NCI-H526 treated with DMSO at 0.1 percent for 48 hours (cell line): ENCODE results near the gene SGTA.
A peak's percentile ranks its signal among the peaks of the same experiment; 100 is the strongest.
"Not testable (repeated sequence)": the region's sequence is repeated elsewhere in the genome, so short reads cannot be mapped to it uniquely, and the experiment has no call there.

ENCODE experiments used
- DNase-seq: peaks from one replicate; lab custom pipeline; 2025; lab: John Stamatoyannopoulos, UW

SGTA gene

GRCh38 chr19:2792666-2793065, 9.6 kb upstream of the SGTA start:
- not testable (repeated sequence) for DNase-seq

DNA sequence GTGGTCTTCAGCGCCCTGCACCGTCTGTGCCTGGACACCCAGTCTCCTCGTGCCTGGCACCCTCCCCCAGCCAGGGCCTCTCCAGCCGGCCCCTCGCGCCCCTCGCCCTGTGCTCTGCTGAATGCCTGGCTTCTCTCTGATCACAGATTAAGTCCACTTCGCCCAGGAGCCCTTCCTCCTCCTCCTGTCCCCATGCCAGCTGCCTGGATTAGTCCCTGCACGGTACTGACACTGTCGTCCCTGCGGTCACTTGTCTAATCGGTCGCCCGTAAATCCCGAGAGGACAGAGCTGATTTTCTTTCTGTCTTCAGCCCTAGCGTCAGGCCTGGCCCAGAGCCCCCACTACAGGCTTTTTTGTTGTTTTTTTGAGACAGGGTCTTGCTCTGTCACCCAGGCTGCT, 8.8 kb upstream of the SGTA start:
- no peak for DNase-seq

DNA sequence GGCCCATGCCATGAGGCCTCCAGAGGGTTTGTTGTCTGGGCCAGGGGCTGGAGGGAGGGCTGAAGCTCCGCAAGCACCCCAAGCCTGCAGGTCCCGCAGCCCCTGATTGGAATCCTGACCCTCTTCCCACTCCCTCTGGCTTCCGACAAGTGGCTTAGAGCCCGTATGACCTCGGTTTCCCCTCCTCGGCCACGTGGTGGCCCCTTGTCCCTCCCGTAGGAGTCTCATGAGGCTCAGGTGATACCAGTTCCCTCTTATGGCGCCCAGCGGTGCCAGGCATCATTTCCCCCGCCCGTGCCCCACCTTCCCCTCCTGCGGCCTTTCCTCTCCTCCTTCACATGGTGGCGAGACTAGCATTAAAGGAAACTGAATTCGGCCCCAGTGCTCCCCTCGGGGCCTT, 8.4 kb upstream of the SGTA start:
- no peak for DNase-seq

DNA sequence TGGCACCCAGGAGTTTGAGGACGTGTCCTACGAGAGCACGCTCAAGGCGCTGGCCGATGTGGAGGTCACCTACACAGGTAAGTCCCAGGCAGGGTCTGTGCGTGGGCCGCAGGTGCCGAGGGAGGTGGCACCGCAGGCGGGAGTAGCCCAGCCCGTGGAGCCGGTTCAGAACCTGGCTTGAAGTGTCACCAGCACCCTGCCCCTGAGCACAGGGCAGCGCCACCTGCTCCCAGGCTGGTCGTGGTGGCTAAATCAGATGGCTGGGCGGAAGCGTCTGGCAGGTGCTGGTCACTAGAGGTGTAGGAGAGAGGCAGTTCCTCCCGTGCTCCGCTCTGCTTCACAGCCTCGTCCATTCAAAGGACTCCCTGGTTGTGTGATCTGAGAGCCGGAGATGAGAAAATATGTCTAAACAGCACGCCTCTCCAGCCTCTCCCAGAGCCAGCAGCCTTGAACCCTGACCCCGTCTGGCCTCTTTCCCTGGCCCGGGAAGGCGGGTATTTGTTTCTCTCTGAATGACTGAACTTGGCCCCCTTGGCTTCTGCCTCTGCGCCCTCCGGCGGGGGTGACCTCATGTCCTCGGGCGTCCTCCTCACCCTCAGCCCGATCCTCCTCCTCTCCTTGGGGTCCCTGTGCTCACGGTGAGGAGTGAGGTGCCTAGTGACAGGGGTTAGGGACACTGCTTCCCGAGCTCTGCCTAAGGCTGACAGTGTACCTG, 7.6 kb upstream of the SGTA start:
- DNase-seq = no peak

- DNase-seq = no peak
These were observed 7.1 kb upstream of the SGTA start for GRCh38 chr19:2790194-2790556.

DNA sequence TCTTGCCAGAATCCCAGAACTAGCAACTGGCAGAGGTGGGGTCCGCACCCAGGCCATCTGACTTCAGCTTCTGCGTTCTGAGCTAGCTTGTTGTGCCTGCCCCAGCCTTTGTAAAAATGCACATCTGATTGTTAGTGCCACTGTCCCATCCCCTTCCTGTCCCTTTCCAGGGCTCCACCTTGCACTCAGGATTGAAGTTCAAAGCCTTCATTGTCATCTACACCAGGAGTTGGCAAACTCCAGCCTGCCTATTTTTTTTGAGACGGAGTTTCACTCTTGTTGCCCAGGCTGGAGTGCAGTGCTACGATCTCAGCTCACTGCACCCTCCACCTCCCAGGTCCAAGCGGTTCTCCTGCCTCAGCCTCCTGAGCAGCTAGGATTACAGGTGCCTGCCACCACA, 5.2 kb upstream of the SGTA start:
- no peak for DNase-seq

- DNase-seq = no peak
These were observed 4.0 kb upstream of the SGTA start for GRCh38 chr19:2787115-2787514.

- DNase-seq = peak; percentile 92
These were observed 2.3 kb upstream of the SGTA start, which contains the start of gene THOP1 for GRCh38 chr19:2785244-2785997. Gene THOP1 (plus strand): TSS chr19:2785503. CDS start chr19:2785663, 160 bp downstream.

DNA sequence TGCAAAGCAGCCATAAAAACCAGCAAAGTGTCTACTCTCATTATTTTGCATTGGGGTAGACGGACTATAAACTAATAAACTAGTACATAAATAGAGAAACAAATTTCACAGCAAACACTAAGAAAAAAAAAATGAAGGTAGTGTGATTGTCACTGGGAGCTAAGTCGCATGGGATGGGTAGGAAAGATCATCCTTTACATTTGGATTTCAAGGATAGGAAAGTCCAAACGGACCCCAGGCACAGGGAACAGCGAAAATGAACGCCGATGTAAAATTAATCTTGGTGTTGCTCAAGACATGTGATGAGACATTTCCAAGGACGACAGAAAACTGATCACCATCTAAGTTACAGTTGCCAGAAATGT, 690 bp upstream of the SGTA start:
- DNase-seq = no peak

DNA sequence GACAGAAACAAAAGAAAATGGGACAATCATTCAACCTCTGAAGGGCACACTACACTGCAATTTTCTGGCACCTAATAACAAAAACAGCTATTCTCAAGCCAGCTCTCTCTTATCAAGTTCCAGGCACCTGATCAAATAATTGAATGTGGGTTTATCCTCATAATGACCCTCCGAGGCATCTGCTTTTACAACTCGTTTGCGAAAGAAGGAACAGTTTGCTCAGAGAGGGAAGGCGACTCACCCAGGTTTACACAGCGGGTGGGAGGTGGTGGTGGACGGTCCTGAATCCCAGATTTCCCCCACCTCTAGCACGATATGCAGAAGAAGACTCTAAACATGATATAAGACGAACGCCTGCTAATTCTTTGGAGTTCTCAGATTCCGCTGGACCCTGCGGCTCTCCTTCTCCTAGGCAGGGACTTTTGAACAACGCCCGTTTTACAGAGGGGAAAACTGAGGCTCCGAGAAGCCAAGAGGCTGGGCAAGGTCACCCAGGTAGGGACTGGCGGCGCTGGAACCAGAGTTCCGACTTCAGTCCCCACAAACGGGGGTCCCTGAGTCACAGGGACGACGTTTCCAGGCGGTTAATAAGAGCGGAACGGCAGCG, 641 bp downstream of the SGTA start:
- no peak for DNase-seq

GRCh38 chr19:2780284-2780683, 2.8 kb downstream of the SGTA start:
- no peak for DNase-seq

DNA sequence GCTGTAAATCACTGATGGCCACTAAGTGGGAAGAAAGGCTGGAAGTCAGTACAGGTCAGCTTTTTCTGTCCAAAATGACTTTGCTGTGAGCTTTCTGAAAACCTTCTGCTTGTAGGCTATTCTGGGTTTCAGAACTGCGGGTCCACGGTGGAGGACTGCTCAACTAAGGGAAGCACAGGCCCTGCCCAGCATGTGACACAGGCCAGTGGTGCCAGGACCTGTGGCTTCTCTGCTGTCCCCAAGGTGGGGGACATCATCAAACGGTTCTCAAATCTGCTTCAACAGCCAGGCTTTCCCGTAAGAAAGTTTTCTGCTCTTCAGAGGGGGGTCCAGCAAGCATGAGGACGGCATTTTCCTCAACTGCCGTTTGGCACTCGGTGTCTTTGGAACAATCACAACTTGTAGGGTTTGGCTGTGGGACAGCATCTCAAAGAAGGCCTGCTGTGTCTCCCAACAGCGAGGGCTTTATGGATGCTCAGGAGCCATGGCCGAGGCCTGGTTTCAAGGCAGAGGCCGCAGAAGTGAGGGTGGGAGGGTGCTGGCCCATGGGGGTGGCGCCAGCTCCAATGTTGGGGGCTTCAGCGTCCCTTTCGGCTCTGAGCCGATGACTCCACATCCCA, 3.8 kb downstream of the SGTA start:
- DNase-seq = no peak

GRCh38 chr19:2777952-2778683, 5.0 kb downstream of the SGTA start:
- no peak for DNase-seq

DNA sequence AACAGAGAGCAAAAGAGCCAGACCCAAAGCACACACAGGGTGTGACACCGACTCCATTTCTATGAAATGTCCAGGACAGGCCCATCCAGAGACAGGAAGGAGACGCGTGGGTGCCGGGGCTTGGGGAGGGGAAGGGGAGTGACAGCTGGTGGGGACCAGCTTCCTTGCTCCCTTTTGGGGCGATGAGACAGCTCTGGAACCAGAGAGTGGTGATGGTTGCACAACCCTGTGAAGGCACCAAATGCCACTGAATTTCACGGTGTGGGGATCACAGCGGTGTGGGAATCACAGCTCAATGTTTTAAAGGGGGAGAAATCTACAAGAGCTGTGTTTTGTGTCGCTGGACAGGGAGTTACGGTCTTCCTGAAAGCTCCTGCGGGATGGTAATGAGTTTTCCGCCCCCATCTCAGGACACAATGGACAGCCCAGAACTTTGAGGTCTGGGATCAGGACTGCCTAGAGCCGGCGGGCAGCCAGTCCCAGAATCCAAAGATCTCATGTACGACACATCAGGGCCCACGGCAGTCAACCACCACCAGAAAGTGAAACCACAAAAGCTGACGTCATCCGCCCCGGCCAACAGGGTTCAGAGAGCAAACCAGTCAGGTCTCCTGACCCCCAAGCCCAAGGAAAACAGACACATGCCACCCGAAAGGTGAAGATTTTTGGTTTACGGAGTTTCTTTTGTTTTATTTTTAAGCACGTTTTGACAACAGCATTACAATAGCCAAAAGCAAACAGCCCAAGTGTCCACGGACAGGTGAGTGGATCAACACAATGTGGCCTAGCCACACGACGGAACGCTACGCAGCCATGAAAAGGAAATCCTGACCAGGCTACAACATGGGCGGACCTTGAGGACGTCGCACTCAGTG, 7.3 kb downstream of the SGTA start:
- no peak for DNase-seq

GRCh38 chr19:2774953-2775555, 8.0 kb downstream of the SGTA start:
- no peak for DNase-seq

DNA sequence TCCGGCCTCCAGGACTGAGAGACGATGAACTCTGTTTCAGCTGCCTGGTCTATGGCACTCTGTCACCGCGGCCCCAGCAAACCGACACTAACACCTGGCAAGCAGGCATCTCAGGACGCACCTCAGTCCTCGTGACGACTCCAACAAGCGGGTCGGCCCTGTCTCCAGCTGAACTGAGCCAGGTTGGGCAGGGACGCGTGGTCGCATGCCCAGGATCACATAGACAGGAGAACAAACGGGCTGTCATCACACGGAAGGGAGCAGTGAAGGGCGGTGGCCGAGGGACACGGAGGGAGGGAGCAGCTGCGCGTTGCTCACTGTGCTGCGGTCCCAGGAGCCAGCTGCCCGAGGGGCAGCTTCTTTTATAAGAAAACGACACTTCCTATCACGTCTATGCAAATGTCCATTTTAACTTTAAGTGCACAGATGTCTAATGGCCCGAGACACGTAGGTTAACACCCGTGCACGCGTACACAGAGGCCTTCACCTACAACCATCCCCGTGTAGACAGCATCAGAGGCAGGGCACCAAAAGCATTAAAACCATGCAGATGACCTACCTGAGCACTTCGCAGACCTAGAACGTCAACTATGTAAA, 8.9 kb downstream of the SGTA start:
- DNase-seq = no peak

- no peak for DNase-seq
These were observed 11.0 kb downstream of the SGTA start for GRCh38 chr19:2771786-2772674.

DNA sequence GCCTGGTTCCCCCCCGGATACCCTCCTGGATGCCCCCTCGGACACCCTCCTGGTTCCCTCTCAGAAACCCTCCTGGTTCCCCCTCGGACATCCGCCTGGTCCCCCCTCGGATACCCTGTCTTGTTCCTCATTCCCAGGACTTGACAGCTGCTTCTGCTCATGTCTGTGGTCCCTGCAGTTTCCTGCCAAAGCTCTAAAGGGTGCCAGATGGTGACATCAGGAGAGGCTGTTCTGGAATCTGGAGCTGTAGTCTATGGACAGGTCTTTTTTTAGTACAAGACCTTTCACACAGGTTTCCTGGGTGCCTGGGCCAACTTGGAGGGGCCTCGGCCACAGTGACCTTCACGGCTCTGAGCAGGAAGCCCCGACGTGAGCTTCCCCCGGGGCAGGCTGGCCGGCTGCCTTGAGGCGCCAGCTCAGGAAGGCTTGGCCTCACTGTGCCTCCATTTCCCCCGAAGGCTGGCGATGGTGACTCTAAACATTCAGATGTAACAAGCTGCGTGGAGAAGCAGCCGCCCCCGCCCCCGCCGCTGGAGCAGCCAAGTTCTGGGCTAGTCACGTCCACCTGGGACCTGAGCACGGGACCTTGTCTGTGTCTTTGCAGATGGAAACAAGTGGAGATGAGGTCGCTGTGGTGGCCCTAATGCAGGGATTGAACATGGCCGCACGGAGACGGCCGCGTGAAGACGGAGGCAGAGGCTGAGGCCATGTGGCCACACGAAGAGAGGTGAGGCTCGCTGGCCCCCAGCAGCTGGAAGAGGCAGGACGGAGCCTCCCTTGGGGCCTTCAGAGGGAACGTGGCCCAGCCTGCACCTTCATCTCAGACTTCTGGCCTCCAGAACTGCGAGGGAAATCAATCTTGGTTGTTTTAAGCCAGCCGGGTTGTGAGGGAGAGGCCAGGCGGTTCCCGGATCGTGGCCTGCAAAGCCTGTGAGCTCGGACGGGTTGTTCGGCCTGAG, 12.7 kb downstream of the SGTA start:
- DNase-seq = no peak
